Stimulated activated CD4-positive, alpha-beta T cell treated with anti-CD3 and anti-CD28 coated beads, Interleukin-2, amount 100 ng/mL, for 48 hours (primary cell): ENCODE data around the gene ANGPTL1.
"Not testable (repeated sequence)": the region's sequence is repeated elsewhere in the genome, so short reads cannot be mapped to it uniquely, and the experiment has no call there.

Experiments used
- DNase-seq, 2 donors: peaks; one replicate each; pipeline ENCODE4 v3.0.0-alpha.2; 2020

The ANGPTL1 gene

DNA sequence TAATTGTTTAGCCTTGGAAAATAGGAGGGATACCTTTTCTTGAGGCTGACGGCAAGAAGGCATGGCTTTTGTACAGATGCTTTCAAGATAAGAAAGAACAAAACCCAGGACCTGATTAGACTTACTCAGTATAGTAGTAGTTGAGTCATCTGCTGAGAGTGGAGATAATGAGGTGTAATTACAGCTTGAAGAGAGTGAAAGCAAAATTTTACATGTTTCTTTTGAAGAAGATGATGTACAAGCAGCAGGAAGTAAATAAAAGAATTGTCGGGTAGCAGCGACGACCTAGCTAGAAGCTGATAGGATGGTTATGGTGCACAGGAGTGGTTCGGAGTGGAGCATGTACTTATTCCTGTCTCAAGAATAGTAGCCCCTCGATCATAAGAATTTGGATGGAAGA is 6.6 kb downstream of the ANGPTL1 start:
- no peak for DNase-seq

- DNase-seq, result no peak
Measured at GRCh38 chr1:178862864-178863263, 8.0 kb downstream of the ANGPTL1 start.

DNA sequence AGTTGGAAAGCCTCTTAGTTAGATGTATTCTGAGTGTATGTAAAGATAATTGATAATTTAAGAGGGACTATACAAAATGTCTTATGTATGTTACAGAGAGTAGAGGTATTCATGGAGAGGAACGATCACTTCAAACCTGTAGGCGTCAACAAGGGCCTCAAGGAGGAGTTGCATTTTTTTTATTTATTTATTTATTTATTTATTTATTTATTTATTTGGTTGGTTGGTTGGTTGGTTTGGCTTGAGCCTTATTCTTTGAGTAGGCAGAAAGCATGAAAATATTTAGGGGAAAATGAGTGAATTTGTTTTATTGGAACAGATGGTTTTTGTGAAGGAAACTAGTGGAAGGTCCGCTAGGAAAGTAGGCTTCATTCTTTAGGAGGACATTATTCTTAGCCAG is 8.5 kb downstream of the ANGPTL1 start:
- DNase-seq, result no peak

GRCh38 chr1:178857126-178857525 is 13.8 kb downstream of the ANGPTL1 start:
- no peak for DNase-seq

- no peak for DNase-seq
Measured at GRCh38 chr1:178849918-178850317, 21.0 kb downstream of the ANGPTL1 start.

GRCh38 chr1:178847919-178848318 is 23.0 kb downstream of the ANGPTL1 start:
- not testable (repeated sequence) for DNase-seq

GRCh38 chr1:178847396-178847849 is 23.5 kb downstream of the ANGPTL1 start:
- no peak for DNase-seq

GRCh38 chr1:178846306-178846705 is 24.6 kb downstream of the ANGPTL1 start:
- no peak for DNase-seq

DNA sequence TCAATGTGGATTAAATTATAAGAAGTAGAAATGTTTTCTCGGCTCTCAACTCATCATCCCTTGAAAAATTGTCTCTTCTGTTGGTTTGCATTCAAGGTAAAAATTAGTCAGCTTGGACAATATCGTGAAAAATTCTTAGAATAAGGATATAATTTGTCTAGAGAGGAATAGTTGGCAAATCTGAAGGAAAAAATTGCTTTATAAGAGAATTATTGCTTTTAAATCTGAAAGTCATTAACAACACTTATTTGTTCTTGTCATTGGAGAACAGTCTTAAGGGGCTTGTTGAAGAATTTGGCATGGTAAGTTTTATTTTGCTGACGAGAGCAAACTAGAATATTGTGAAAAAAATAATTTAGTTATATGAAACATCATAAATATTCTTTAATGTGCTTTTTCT is 26.4 kb downstream of the ANGPTL1 start:
- DNase-seq, result no peak

GRCh38 chr1:178825167-178825566 is 45.7 kb downstream of the ANGPTL1 start:
- no peak for DNase-seq

- no peak for DNase-seq
Measured at GRCh38 chr1:178821134-178821866, 49.6 kb downstream of the ANGPTL1 start.

DNA sequence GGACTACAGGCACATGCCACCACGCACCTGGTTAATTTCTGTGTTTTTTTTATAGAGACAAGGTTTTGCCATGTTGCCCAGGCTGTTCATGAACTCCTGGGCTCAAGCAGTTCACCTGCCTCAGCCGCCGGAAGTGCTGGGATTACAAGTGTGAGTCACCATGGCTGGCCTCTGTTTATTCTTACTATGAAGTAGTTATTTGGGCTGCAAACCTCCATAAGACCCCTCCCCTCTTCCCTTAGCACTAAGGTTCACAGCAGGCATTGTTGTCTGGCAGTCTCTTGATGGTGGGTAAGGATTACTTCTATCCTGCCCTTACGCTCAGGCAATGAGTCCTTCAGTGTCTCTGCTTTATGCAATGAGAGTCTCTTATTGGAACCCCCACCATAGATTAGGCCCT is 51.8 kb downstream of the ANGPTL1 start:
- no peak for DNase-seq

DNA sequence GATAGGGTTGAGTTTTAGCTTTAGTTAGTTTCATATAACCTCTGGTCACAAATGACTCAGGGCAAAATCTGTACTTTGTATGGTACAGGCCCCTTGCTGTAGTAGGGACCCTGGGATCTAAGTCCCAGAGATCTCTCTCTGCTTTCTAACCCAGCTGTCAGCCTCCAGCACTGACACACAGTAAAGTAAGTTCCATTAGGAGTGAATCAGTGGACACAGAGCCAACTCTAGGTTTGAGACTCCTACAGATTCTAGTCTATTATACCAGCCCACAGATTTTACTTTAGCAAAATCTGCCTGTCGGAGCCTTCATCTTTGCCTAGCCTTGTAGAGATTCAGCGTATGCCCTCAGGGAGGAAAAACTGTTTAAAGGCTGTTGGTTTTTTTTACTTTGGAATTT is 52.5 kb downstream of the ANGPTL1 start:
- no peak for DNase-seq

- DNase-seq, result no peak
Measured at GRCh38 chr1:178810585-178810984, 60.3 kb downstream of the ANGPTL1 start.

GRCh38 chr1:178808529-178808928 is 62.3 kb downstream of the ANGPTL1 start:
- DNase-seq, result no peak

DNA sequence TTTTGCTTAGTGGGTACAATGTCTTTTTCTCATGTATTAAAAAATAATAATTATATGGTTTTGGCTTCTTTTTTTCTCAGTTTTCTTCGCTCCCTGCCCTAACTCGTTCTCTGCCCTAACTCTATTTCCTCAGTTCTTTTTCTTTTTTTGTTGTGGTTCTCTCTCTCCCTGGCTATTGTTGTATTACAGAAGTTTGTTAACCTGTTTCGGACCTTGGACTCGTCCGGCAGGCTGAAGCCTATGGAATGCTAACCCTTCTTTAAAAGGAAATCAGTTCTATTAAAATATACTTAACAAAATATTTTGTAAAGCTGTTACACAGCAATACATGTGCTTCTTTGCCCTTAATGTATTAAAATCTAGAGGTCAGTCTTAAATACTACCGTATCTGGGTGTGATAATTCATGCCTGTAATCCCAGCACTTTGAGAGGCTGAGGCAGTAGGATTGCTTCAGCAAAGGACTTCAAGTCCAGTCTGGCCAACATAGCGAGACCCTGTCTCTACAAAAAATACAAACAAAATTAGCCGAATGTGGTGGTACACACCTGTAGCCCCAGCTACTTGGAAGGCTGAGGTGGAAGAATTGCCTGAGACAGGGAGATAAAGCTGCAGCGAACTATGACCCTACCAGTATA is 64.1 kb downstream of the ANGPTL1 start:
- no peak for DNase-seq

GRCh38 chr1:178802873-178803272 is 68.0 kb downstream of the ANGPTL1 start:
- DNase-seq, result no peak
